ENCODE data around the gene AKAP6. TPM values are rescaled to one million over a fixed set of nuclear protein-coding genes. Genes with fewer than 3 reads are reported as not detected.

The AKAP6 gene
- total and polyA plus RNA-seq, 10 of the 15 experiments (the other 5 are each of a cell fraction or from before 2014, with no cell fraction given), result 0.35 to 5.9 (median 2.2) TPM

DNA sequence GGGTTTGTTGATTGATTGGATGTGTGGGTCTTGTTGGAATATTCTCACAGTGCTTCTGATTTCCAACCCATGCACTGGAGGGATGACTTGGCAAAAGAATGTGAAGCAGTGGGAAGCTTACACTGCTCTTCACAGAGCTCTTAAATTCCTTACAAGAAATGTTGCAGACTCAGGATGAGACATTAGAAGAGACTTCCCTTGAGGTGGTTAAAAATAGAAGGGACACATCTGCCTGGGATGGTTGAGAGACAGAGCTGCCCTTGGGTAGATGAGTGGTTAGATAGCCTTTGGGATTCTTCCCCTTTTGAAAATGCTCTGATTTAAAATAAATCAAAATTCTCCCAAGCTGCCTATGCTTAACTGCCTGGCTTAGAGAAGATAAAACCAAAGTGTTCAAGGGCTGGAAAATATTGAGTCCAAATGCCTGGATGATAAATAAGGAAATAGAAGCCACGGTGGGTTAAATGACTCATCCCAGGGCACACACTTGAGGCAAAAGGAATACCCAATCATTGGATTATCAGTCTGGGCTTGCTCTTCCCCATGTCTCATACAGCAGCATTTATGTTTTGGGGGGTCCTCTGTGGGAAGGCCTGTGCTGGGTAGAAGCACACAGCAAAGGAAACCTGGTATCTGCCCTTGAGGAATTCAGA is 264.3 kb downstream of the AKAP6 start:
- intact Hi-C loops (cut with micrococcal nuclease; ENCODE audit: unreplicated experiment), result no loop called here
- no peak overlapping the region for H3K27ac ChIP-seq (ENCODE audit: control insufficient read depth, insufficient read depth)
- in situ Hi-C loops (cut with MboI), result no loop called here
- no peaks in the 10 kb centered on the region for H3K4me1 ChIP-seq (ENCODE audit: control insufficient read depth, insufficient read depth, low read length)
- H4K20me1 ChIP-seq (ENCODE audit: control insufficient read depth, insufficient read depth), result no peaks in the 10 kb centered on the region
- H3K9me3 ChIP-seq (replicated peaks; ENCODE audit: control insufficient read depth, insufficient read depth, low read length), result no peaks in the 10 kb centered on the region
- BruUV-seq (replicated peaks), result no TSS peak
- TF ChIP-seq, protein P1, sequence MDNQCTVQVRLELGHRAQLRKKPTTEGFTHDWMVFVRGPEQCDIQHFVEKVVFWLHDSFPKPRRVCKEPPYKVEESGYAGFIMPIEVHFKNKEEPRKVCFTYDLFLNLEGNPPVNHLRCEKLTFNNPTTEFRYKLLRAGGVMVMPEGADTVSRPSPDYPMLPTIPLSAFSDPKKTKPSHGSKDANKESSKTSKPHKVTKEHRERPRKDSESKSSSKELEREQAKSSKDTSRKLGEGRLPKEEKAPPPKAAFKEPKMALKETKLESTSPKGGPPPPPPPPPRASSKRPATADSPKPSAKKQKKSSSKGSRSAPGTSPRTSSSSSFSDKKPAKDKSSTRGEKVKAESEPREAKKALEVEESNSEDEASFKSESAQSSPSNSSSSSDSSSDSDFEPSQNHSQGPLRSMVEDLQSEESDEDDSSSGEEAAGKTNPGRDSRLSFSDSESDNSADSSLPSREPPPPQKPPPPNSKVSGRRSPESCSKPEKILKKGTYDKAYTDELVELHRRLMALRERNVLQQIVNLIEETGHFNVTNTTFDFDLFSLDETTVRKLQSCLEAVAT (IDR thresholded peaks at IDR 0.05), result no peak
- TF ChIP-seq NRF1 (conservative IDR thresholded peaks at IDR 0.05; ENCODE audit: low read depth, low read length) (no peak), CBX3 (IDR thresholded peaks at IDR 0.05; ENCODE audit: borderline replicate concordance, low read depth) (no peak), SP1 (IDR thresholded peaks at IDR 0.05; ENCODE audit: low read depth, low read length) (no peak), SIX5 (IDR thresholded peaks at IDR 0.05; ENCODE audit: low read depth, low read length, severe bottlenecking) (no peak), MXI1 (IDR thresholded peaks at IDR 0.05; ENCODE audit: low read depth, low read length) (no peak), ZSCAN29 (IDR thresholded peaks at IDR 0.05) (no peak), BACH1 (IDR thresholded peaks at IDR 0.05; ENCODE audit: borderline replicate concordance) (no peak)
- TF ChIP-seq, protein P2, sequence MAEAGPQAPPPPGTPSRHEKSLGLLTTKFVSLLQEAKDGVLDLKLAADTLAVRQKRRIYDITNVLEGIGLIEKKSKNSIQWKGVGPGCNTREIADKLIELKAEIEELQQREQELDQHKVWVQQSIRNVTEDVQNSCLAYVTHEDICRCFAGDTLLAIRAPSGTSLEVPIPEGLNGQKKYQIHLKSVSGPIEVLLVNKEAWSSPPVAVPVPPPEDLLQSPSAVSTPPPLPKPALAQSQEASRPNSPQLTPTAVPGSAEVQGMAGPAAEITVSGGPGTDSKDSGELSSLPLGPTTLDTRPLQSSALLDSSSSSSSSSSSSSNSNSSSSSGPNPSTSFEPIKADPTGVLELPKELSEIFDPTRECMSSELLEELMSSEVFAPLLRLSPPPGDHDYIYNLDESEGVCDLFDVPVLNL (IDR thresholded peaks at IDR 0.05; ENCODE audit: low read depth, low read length), result no peak
- DNase-seq (ENCODE audit: low read depth, low spot score) (no peak), FAIRE-seq (no peak), ATAC-seq (no peak)
- no peaks in the 10 kb centered on the region for H3K79me2 ChIP-seq (ENCODE audit: control insufficient read depth, insufficient read depth, low read length)
- CTCF ChIA-PET, result interaction anchor here (1.0 kb wide), 1 partner anchor 882 kb away, joined by 3 read pairs; no protein-coding TSS in a partner anchor
- 100% methylated on average over 1 of the region's 1 CpG for WGBS (ENCODE audit: insufficient coverage, insufficient replicate concordance, low lambda C conversion rate, missing lambda C conversion rate)
- no peak overlapping the region for H2AFZ ChIP-seq (ENCODE audit: control insufficient read depth, low read depth, low read length)
- H3K36me3 ChIP-seq (ENCODE audit: control insufficient read depth in 2 of 2, insufficient read depth in 2 of 2, low read length in 1 of 2), result no peaks in the 10 kb centered on the region
- no peak overlapping the region for H3K4me2 ChIP-seq (ENCODE audit: control insufficient read depth, insufficient read depth)
- SMC1A ChIA-PET (ENCODE audit: uncharacterized antibody, unreplicated experiment), result no interaction called here
- no peaks in the 10 kb centered on the region for H3K27me3 ChIP-seq (replicated peaks in 1 of 2; ENCODE audit: control insufficient read depth in 2 of 2, insufficient read depth in 2 of 2, low read length in 1 of 2)
- H3K9ac ChIP-seq (ENCODE audit: control insufficient read depth, insufficient read depth, low read length), result no peak overlapping the region
- RAD21 ChIA-PET (ENCODE audit: unreplicated experiment), result no interaction called here
- POLR2A ChIA-PET, result no interaction called here
- H3K4me3 ChIP-seq, result no peak overlapping the region
